GM19395 (cell line): Measurements from ENCODE around the gene NR4A3.
"Not testable (repeated sequence)": the region's sequence is repeated elsewhere in the genome, so short reads cannot be mapped to it uniquely, and the experiment has no call there.

ENCODE experiments used
- ATAC-seq: cut with Tn5 transposase; IDR thresholded peaks from one replicate; pipeline ENCODE4 v1.9.1; 2021; ENCODE audit warnings: mild to moderate bottlenecking, moderate library complexity; ENCODE audit not compliant: unreplicated experiment

The NR4A3 gene

DNA sequence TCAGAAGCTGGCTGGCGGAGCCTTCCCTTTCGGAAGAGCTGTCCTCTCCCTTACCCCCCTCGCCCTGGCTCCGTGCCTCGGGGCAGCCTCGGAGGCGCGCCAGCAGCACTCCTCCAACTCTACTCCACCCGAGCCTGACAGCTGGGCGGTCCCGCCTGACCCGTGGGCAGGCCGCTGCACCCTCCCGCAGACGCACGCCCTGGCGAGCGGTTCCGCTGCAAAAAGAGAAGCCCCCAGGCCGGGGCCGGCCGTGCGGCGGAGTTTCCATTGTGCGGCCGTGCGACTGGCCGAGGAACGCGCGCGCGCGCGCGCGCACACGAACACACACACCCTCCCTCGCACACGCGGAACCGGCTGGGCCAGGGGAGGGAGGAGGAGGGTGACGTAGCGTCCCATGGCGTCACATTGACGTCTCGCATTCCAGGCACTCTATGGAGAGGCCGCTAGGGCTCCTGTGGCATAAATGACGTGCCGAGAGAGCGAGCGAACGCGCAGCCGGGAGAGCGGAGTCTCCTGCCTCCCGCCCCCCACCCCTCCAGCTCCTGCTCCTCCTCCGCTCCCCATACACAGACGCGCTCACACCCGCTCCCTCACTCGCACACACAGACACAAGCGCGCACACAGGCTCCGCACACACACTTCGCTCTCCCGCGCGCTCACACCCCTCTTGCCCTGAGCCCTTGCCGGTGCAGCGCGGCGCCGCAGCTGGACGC, at the start of gene NR4A3:
NR4A3 (plus strand) TSS at position 490 of the 713 bp plus-strand sequence. CDS start 6,158 bp downstream, outside the sequence.
- peak; percentile 47 for ATAC-seq

DNA sequence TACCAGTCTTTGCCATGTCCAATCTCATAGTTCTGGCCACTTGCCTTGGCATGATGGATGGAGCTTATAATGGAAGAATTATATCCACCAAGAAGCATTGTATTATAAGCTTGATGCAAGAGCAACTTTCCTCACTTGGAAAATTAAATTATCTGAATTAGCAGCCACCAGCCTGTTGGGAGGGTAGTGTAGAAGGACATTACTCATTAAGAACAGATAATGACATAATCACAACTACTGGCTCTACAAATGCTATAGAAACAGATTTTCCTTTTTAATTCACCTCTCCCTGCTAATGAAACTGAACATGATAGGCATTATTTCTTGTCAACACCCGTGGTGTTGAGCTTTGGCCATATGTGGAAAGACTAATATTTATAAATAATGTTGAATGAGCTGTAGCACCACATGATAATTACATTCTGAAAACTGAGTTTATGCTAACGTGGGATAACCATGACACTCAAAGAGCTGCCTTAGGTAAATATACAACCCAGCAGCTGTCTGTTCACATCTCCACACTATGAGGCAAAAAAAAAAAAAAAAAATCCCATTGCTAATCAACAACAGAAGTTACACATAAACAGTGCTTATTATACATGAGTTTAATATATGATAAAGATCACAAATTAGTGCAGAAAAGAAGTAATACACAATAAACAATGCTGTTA, 48.1 kb upstream of the NR4A3 start:
- no peak for ATAC-seq

DNA sequence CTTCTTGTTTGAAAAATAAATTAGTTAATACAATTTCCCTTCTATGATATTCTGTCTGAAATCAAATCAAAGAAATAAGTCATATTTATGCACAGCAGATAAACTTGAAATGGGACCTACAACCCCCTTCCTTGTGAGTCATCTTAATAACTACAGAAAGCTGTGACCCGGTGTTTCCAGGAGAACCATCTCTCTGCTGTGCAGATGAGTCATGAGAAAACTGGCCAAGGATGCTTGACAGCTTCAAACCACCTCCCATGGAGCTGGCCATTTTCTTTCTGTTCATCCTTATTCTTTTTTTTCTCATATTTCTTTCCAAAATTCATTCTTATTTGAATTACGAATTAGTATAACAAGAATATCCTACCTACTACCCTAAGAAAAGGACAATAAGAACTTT, 43.4 kb upstream of the NR4A3 start:
- ATAC-seq, result no peak

DNA sequence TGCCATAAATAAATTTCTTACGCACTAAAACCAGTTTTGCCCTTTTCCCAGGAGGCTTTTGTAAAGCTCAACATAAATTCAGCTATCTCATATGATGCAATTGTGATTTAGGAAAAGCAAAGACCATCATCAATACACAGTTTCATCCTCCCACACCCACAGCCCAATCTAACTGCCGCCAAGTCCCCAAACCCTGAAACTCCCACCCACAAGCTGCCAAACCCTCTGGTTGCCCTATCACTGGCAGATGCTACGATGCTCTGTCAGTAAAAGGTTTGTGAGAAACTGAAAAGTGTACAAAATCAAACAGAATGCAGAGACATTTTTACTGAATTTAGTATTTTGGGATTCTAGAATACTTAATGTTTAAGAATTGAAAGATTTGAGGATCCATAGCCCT, 42.8 kb upstream of the NR4A3 start:
- ATAC-seq, result no peak

DNA sequence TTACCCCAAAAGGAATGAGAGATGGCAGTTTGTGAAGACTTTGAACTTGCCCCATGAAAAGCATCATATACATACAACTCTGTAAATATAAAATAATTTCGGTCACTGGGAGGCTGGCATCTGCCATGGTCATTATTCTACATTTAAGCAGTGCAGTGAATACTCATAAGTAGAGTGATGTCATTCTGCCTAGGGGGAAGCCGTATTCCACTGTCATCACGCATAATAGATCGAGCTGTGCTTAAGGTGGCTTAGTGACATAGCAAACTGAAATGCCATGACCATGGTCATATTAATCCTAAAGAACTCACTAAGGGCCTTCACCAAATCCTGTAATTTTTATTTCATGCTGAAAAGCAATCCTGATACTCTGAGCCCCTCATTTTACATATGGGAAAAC, 42.4 kb upstream of the NR4A3 start:
- ATAC-seq, result no peak

DNA sequence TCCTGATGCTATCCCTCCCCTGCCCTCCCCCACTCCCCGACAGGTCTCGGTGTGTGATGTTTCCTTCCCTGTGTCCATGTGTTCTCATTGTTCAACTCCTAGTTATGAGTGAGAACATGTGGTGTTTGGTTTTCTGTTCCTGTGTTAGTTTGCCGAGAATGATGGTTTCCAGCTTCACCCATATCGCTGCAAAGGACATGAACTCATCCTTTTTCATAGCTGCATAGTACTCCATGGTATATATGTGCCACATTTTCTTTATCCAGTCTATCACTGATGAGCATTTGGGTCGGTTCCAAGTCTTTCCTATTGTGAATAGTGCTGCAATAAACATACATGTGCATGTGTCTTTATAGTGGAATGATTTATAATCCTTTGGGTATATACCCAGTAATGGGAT, 39.3 kb upstream of the NR4A3 start:
- not testable (repeated sequence) for ATAC-seq

DNA sequence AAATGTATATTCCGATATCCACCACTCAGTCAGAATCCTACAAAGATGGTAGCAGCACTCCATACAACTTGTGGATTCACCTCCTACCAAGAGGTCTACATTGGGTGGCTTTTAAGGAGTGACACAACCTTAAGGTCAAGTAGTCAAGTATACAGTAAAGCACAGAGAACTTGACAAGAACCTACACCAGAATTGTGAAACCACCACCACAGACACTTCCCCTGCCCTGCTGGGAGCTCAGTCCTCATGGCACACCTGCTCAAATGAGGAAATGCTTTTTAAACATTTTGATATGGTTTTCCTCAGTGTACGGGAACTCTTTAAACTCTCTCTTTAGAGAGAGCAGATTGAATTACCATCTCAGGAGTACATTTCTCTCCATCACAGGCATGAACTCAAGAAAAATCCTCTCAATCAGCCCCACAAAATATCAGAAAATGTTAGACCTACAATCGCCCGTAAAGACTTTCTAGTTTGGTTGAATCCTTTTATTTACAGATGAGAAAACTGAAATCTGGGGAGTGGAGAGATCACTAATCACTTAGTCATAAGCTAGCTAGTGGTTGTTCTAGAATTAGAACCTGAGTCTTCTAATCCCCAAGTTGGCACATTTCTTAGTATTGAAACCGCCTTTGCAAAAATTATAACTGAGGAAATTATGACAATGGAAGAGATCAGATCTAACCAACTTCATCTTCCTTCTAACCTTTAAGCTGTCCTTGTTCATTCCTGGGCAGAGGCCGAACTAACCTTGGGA, 38.5 kb upstream of the NR4A3 start:
- peak; percentile 77 for ATAC-seq

DNA sequence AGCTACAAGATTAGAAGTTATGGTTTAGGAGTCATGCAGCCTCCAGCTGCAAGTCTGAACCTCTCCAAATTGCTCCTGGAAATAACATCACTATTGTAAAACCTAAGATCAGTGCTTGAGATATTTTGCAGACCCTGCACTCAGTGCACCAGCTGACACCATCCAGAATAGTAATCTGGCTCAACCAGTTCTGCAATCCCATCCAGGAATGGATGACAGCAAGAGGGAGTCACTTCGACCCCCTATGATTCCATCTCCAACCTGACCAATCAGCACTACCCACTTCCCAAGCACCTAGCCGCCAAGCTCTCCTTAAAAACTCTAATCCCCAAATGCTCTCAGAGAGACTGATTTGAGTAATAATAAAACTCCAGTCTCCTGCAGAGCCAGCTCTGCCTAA, 37.9 kb upstream of the NR4A3 start:
- no peak for ATAC-seq

DNA sequence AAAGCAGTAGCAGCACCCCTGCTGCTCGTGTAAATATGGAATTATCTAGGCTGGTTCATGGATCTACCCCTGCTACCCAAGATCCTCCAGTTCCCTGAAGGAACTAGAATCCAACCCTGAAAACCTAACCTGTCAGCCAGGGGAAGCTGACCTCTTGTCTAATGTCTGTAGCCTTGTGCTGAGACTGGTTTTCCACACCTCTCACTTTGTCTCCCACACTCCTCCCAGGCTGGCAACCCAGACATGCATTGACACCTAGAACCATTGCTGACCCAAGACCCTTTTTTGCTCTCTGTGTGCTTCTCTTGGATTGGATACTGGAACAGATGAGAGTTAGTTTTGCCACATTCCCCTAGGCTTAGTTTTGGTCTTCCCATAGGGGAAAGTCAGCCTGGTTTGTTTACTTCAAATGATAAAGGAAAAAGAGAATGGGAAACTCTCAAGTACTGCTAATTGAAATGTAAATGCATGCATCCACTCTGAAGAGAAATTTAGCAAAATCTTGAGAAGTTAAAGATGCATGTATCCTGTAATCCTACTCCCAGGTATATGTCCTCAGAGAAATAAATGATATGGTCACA, 36.6 kb upstream of the NR4A3 start:
- ATAC-seq, result no peak

DNA sequence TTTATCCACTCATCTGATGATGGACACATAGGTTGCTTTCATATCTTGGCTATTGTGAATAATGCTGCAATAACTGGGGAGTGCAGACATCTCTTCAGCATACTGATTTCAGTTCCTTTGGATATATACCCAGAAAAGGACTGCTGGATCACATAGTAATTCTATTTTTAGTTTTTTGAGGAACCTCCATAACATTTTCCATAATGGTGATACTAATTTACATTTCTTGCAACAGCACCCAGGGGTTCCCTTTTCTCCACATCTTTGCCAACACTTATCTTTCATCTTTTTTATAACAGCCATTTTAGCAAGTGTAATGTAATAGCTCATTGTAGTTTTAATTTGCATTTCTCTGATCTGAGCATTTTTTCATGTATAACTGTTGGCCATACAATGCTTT, 34.1 kb upstream of the NR4A3 start:
- no peak for ATAC-seq

DNA sequence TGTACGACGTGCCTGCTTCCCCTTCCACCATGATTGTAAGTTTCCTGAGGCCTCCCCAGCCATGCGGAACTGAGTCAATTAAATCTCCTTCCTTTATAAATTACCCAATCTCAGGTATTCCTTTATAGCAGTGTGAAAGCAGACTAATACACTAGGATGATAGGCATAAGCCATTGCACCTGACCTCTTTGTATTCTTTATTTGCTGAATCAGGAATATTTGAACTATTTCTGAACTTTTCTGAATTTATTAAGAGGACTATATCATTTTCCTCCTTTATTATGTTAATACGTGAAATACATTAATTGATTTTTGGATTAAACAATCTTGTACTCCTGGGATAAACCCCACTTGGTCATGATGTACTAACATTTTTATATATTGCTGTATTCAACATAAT, 28.2 kb upstream of the NR4A3 start:
- no peak for ATAC-seq

DNA sequence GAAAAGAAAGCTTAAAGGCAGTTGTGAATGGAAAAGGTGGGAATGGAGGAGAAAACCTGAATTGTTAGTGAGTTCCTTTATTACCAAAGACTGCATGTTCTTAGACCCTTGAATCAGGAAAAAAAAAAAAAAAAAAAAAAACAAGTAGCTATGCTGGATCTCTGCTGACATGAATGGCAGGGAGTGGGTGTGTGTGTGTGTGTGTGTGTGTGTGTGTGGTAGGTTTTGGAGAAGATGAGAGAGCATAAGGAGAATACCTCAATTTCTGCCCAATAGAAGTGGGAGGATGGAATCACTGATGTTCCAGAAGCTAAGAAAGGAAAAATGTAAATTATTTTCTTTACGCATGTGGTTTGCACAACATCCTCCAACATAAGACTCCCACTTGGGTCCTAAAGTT, 25.5 kb upstream of the NR4A3 start:
- no peak for ATAC-seq

DNA sequence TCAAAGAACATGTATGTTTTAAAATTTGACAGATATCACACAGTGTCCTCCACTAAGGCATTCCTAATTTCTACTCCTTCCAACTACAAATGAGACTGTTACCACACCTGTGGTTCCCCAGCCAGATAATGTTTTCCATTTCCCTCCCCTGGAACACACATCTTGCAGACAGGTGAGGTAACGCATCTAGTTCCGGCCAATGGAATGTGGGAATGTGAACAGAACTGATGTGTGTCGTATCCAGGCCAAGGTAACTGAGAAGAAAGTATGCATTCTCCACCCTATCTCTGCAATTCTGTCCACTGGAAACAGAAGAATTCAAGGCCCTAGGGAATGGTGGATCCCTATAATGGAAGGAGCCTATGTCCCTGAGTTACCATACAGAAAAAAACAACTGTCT, 19.9 kb upstream of the NR4A3 start:
- ATAC-seq, result no peak

DNA sequence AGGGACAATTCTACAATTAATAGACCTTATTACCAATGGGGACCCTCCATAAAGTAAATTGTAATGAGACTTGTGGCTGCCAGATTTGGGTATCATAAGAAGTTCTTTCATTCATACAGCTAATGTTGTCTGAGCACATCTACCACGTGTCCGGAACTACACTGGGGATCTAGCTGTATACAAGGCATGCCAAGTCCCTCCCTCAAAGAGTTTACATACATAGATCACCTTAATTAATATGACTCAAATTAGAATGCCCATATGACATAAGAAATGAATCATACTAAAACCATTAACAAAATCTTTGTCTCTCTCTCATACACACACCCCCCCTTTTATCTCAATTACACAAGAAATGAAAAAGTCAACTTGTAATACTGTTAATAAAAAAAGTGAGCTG, 18.0 kb upstream of the NR4A3 start:
- ATAC-seq, result no peak

DNA sequence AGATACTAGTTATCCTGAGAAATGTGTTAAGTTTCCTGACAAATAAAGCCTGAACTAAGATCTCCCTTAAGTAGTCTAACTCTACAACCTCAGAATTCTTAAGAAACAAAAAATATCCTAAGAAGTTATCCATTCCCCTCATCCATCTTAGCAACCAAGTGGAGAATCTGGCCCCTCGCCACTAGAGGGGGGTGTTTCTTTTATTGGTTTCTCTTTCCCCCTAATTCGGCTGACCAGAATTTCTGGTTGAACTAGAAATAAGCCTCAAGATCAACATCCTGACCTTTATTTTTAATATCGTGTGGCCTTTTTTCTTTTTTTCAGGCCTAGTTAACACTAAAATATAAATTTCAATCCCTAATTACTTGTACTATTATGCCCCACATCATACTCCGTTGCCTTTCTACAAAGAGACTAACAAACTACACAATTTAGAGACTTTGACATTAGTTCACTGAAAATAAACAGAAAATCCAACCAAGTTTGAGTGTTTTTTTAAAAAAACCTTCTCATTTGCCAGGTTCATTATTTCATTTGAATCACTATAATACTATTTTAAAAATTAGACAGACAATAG, 14.3 kb upstream of the NR4A3 start:
- peak; percentile 64 for ATAC-seq

DNA sequence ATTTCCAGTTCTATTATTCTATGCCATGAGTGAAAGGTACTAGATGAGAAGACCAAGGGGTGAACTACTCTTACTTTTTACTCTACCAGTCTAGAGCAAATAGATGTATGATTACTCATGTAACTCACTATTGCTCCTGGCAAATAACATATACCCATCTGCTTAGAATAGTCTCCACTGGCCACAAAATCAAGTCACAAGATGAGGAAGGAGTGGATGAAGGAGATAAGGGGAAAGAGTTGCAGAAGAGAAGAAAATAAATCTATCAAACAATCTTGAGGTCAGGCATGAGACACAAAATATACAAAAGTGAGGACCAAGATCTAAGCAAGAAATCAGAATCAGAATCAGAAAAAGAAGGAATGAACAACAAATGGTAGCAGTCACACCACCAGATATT, 13.7 kb upstream of the NR4A3 start:
- ATAC-seq, result no peak

DNA sequence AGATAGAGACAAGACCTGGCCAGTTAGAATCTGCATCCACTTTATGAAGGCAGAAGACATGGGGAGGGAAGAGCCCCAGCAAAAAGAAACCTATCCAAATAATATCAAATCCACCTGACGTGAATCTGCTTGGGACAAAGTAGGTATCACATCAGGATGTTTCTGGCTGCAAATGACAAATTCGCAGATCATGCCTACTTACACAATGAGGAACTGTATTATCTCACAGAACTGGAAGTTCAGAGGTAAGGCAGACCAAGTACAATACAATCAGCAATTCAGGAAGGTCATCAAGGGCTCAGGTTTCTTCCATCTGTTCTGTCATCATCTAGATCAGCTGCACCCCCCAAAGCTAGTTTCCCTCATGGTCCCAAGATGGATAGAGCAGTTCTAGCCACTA, 13.2 kb upstream of the NR4A3 start:
- no peak for ATAC-seq

DNA sequence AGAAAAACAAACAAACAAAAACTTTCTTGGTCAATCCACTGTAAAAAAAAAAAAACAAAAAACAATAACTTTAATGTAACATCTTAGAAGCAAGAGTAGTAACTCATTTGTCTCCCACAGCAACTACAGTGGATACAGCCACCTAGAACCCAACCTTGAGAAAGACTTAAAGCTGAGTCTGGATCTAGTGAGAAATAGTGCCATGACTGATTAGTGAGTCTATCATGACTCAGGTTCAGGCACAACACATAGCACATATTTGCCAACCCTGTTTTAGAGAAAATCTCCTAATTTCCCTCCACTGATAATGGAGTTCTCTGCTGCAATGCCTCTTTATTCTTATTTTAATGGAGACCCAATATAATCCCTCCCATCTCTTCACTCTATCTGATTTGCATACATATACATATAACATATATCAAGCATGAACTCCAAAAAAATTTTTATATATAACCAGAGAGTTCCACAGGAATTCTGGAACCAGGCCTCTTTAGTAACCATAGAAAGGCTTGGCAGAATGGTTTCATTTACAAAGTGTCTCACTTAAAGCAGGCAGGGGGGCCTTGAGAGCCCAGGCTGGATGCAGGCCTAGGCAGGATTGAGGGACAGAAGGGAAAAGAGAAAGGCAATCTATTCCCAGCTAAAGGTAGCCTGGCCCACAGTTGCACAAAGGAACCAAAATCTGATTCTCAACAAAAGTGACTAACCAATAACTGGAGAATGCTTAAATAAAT, 11.9 kb upstream of the NR4A3 start:
- ATAC-seq, result no peak

DNA sequence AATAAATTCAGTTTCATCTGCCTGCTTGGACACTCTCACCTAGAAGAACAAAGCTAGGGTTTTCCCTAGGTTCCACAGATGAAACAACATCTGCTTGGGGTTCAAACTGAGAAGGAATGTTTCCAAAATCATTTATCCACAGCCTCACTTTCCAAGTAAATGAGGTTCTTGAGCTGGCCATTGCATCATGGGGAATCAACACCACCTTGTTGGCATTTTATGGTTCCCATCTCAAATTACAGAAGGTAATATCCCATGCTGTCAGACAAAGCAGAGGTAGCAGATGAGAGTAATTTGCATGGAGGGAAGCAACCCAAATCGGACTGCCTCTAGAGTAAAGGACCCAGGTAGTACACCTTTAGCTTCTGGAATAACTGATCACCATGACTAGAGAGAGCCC, 10.5 kb upstream of the NR4A3 start:
- ATAC-seq, result peak; percentile 20

DNA sequence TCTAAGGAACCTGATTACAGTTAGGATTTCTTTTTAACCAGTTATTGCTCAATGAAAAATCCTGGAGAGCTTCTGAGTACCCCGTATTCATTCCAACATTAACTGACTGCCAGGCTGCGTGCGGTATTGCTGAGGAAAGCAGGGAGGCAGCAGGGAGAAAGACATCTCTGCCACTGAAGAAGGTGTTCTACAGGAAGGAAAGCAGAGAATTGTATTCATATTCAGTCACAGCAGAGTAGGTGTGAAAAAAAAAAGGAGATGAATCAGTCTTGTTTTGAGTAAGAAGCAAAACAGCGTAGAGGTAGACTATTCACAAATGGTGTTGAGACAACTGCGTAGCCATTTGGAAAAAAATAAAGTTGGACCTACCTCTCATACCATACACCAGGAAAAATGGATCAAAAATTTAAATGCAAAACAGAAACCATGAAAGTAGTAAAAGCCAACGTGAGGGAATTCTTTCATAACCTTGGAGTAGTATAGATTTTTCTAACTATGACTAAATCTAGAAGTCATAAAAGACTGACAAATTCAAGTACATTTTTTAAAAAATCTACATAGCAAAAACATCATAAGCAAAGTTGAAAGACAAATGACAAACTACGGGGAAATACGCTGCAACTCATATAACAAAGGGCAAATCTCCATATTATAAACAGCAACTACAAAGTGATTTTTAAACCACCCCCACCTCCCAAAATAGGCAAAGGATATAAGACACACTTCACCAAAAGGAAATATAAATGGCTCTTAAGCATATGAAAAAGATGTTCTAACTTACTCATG, 9.9 kb upstream of the NR4A3 start:
- ATAC-seq, result peak; percentile 67
